ENCODE data around the gene CEP72. TPM values are rescaled to one million over a fixed set of nuclear protein-coding genes. Genes with fewer than 3 reads are reported as not detected.

CEP72 gene
- total and polyA plus RNA-seq, 2 experiments from 2014 or later = 1.7 to 2.4 TPM

DNA sequence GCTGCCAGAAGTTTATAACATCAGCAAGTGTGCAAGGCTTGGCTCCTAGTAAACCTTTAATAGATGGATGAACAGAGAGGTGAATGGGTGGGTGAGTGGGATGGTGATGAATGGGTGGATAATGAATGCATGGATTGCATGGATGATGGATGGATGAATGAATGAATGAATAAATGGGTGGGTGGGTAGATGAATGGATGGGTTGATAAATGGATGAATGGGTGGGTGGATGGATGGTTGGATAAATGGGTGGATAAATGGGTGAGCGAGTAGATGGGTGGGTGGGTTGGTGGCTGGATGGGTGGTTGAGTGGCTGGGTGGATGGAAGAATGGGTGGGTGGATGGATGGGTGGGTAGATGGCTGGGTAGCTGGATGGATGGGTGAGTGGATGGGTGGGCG, 28.5 kb upstream of the CEP72 start:
- H3K9me3 ChIP-seq (ENCODE audit: low read depth) = no peaks in the 10 kb centered on the region
- no peaks in the 10 kb centered on the region for H4K20me1 ChIP-seq (ENCODE audit: insufficient read depth)
- H3K4me1 ChIP-seq (ENCODE audit: insufficient read depth) = no peaks in the 10 kb centered on the region
- H3K79me2 ChIP-seq (ENCODE audit: insufficient read depth) = no peaks in the 10 kb centered on the region
- H3K27ac ChIP-seq = no peak overlapping the region
- peaks cover 27% of the 10 kb centered on the region for H3K27me3 ChIP-seq (replicated peaks; ENCODE audit: insufficient read depth)
- H3K9me2 ChIP-seq (ENCODE audit: insufficient read depth) = no peaks in the 10 kb centered on the region
- DNase-seq = no peak
- WGBS, 2 experiments (ENCODE audit: low coverage in 1 of 2, low lambda C conversion rate in 2 of 2, missing lambda C conversion rate in 2 of 2) = 37% methylated on average over 2 of the region's 2 CpGs; no CpG with 5 or more reads in 1 of the 2 experiments
- H3K36me3 ChIP-seq (ENCODE audit: low read depth) = no peaks in the 10 kb centered on the region
- no peak for TF ChIP-seq EZH2phosphoT487 (IDR thresholded peaks at IDR 0.05; ENCODE audit: insufficient read depth, low read depth)
- TF ChIP-seq EZH2 (IDR thresholded peaks at IDR 0.05; ENCODE audit: insufficient read depth, poor library complexity, severe bottlenecking) = no peak
- H3F3A ChIP-seq (ENCODE audit: insufficient read depth) = no peaks in the 10 kb centered on the region
- H3K4me2 ChIP-seq (ENCODE audit: unreplicated experiment) = no peak overlapping the region
- H2AFZ ChIP-seq = no peak overlapping the region
- no peak overlapping the region for H3K9ac ChIP-seq
- no peak overlapping the region for H3K4me3 ChIP-seq
- in situ Hi-C loops (cut with MboI) = no loop called here

DNA sequence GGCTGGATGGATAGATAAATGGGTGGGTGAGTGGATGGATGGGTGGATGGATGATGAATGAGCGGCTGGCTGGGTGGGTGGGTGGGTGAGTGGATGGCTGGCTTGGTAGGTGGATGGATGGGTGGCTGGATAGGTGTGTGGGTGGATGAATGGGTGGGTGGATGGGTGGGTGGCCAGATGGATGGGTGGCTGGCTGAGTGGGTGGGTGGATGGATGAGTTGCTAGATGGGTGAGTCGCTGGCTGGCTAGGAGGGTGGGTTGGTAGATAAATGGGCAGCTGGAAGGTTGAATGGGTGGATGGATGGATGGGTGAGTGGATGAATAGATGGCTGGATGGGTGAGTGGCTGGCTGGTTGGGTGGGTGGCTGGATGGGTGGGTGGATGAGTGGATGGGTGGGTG, 27.9 kb upstream of the CEP72 start:
- DNase-seq = no peak
- Histone ChIP-seq H3K9ac (no peak overlapping the region), H3K4me3 (no peak overlapping the region), H3K4me2 (ENCODE audit: unreplicated experiment) (no peak overlapping the region), H3K9me3 (ENCODE audit: low read depth) (no peaks in the 10 kb centered on the region), H3K27ac (no peak overlapping the region), H4K20me1 (ENCODE audit: insufficient read depth) (no peaks in the 10 kb centered on the region), H2AFZ (no peak overlapping the region), H3K36me3 (ENCODE audit: low read depth) (no peaks in the 10 kb centered on the region), H3K79me2 (ENCODE audit: insufficient read depth) (no peaks in the 10 kb centered on the region), H3K27me3 (replicated peaks; ENCODE audit: insufficient read depth) (peaks cover 26% of the 10 kb centered on the region), H3K9me2 (ENCODE audit: insufficient read depth) (no peaks in the 10 kb centered on the region), H3K4me1 (ENCODE audit: insufficient read depth) (no peaks in the 10 kb centered on the region), H3F3A (ENCODE audit: insufficient read depth) (no peaks in the 10 kb centered on the region)
- in situ Hi-C loops (cut with MboI) = no loop called here
- no peak for TF ChIP-seq EZH2 (IDR thresholded peaks at IDR 0.05; ENCODE audit: insufficient read depth, poor library complexity, severe bottlenecking)
- TF ChIP-seq EZH2phosphoT487 (IDR thresholded peaks at IDR 0.05; ENCODE audit: insufficient read depth, low read depth) = no peak
- 47% methylated on average over 2 of the region's 2 CpGs; no CpG with 5 or more reads in 1 of the 2 experiments for WGBS, 2 experiments (ENCODE audit: low coverage in 1 of 2, low lambda C conversion rate in 2 of 2, missing lambda C conversion rate in 2 of 2)

DNA sequence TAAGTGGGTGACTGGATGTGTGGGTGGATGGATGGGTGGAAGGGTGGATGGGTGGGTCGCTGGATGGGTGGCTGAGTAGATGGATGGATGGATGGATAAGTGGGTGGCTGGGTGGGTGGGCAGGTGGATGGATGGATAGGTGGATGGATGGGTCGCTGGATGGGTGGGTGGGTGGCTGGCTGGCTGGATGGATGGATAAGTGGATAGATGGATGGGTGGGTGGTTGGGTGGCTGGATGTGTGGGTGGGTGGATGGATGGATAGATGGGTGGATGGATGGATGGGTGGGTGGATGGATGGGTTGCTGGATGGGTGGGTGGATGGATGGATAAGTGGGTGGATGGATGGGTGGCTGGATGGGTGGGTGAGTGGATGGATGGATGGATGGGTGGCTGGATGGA, 27.3 kb upstream of the CEP72 start:
- Histone ChIP-seq H2AFZ (no peak overlapping the region), H3K4me3 (no peak overlapping the region), H3K4me2 (ENCODE audit: unreplicated experiment) (no peak overlapping the region), H3K79me2 (ENCODE audit: insufficient read depth) (no peaks in the 10 kb centered on the region), H3K4me1 (ENCODE audit: insufficient read depth) (no peaks in the 10 kb centered on the region), H3K9me2 (ENCODE audit: insufficient read depth) (no peaks in the 10 kb centered on the region), H4K20me1 (ENCODE audit: insufficient read depth) (no peaks in the 10 kb centered on the region), H3K27me3 (replicated peaks; ENCODE audit: insufficient read depth) (peaks cover 20% of the 10 kb centered on the region), H3K36me3 (ENCODE audit: low read depth) (no peaks in the 10 kb centered on the region), H3K9me3 (ENCODE audit: low read depth) (no peaks in the 10 kb centered on the region), H3F3A (ENCODE audit: insufficient read depth) (no peaks in the 10 kb centered on the region), H3K9ac (no peak overlapping the region), H3K27ac (no peak overlapping the region)
- no peak for TF ChIP-seq EZH2phosphoT487 (IDR thresholded peaks at IDR 0.05; ENCODE audit: insufficient read depth, low read depth)
- no peak for TF ChIP-seq EZH2 (IDR thresholded peaks at IDR 0.05; ENCODE audit: insufficient read depth, poor library complexity, severe bottlenecking)
- WGBS, 2 experiments (ENCODE audit: low coverage in 1 of 2, low lambda C conversion rate in 2 of 2, missing lambda C conversion rate in 2 of 2) = 22% methylated on average over 2 of the region's 2 CpGs; no CpG with 5 or more reads in 1 of the 2 experiments
- DNase-seq = no peak
- in situ Hi-C loops (cut with MboI) = no loop called here

DNA sequence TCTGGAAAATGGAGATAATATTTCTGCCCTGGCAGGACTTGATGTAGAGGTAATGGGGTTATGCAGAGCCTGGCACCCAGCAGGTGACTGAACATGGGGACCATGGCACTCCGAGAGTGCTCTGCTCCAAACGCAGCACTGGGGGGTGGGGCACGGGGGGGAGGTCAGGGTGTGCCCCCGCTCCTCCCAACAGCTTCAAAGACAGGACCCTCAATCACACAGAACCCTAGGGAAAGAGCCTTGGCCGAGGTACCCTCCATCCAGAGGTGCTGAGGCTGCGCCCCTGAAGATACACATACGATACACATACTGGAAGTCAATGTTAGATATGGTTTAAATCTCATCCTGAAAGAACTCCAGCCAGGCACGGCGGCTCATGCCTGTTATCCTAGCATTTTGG, 26.6 kb upstream of the CEP72 start:
- TF ChIP-seq EZH2 (IDR thresholded peaks at IDR 0.05; ENCODE audit: insufficient read depth, poor library complexity, severe bottlenecking) = no peak
- no peak for TF ChIP-seq EZH2phosphoT487 (IDR thresholded peaks at IDR 0.05; ENCODE audit: insufficient read depth, low read depth)
- Histone ChIP-seq H3K9ac (no peak overlapping the region), H3K4me3 (no peak overlapping the region), H3K27me3 (replicated peaks; ENCODE audit: insufficient read depth) (peaks cover 13% of the 10 kb centered on the region), H3K79me2 (ENCODE audit: insufficient read depth) (no peaks in the 10 kb centered on the region), H3K4me1 (ENCODE audit: insufficient read depth) (no peaks in the 10 kb centered on the region), H3K27ac (no peak overlapping the region), H3K9me3 (ENCODE audit: low read depth) (no peaks in the 10 kb centered on the region), H4K20me1 (ENCODE audit: insufficient read depth) (no peaks in the 10 kb centered on the region), H3K4me2 (ENCODE audit: unreplicated experiment) (no peak overlapping the region), H3F3A (ENCODE audit: insufficient read depth) (no peaks in the 10 kb centered on the region), H3K9me2 (ENCODE audit: insufficient read depth) (no peaks in the 10 kb centered on the region), H2AFZ (no peak overlapping the region), H3K36me3 (ENCODE audit: low read depth) (no peaks in the 10 kb centered on the region)
- in situ Hi-C loops (cut with MboI) = no loop called here
- 58 to 75% methylated on average over 9 of the region's 9 CpGs for WGBS, 2 experiments (ENCODE audit: low coverage in 1 of 2, low lambda C conversion rate in 2 of 2, missing lambda C conversion rate in 2 of 2)
- no peak for DNase-seq

All from GM23248 (cell line).